Panc1 (cell line): ENCODE data around the gene TDRD1. TPM values are rescaled to one million over a fixed set of nuclear protein-coding genes. Genes with fewer than 3 reads are reported as not detected.

Experiments used
- ATAC-seq: fragments of 200-7000 bp; cut with Tn5 transposase; 2 replicates; pipeline ENCODE4 v1.9.1; 2020; ENCODE audit warnings: mild to moderate bottlenecking, moderate library complexity
- BruUV-seq: library from RNA; stranded (reverse); fragments of 400-500 nt; replicated peaks from 2 replicates; lab custom pipeline; 2021; lab: Mats Ljungman, UMichigan
- CTCF ChIA-PET: fragments of 300-600 bp; sonication (Branson Sonifier 250); formaldehyde crosslinking; loops from one replicate; lab custom pipeline; 2022; ENCODE audit warnings: antibody characterized with exemption; lab: Charles Lee
- POLR2A ChIA-PET: fragments of 300-600 bp; sonication (Branson Sonifier 250); formaldehyde crosslinking; loops from one replicate; lab custom pipeline; 2022; ENCODE audit warnings: antibody characterized with exemption; lab: Charles Lee
- DNase-seq: peaks from one replicate; pipeline ENCODE4 v3.0.0-alpha.2; 2010; ENCODE audit warnings: low read depth, low spot score
- H3K27ac ChIP-seq: 2 replicates; pipeline ENCODE4 v1.5.1; 2011; ENCODE audit warnings: mild to moderate bottlenecking, low read length, inconsistent platforms
- H3K27me3 ChIP-seq: fragments of 200-500 bp; sonication (Bioruptor generic); 2 replicates; pipeline ENCODE4 v1.6.0; 2014; ENCODE audit warnings: low read length, inconsistent platforms; ENCODE audit not compliant: control insufficient read depth, insufficient read depth
- H3K36me3 ChIP-seq: fragments of 200-500 bp; sonication (Bioruptor generic); 2 replicates; pipeline ENCODE4 v1.5.1; 2014; ENCODE audit warnings: inconsistent platforms, mild to moderate bottlenecking, low read length, moderate library complexity; ENCODE audit not compliant: control insufficient read depth, insufficient read depth
- H3K4me1 ChIP-seq: 2 replicates; pipeline ENCODE4 v1.5.1; 2011; ENCODE audit warnings: inconsistent platforms, mild to moderate bottlenecking, low read length, moderate library complexity; ENCODE audit not compliant: control insufficient read depth, insufficient read depth
- H3K4me3 ChIP-seq, 2 experiments: 2 replicates each; pipeline ENCODE4 v1.5.1; 2011 to 2012; ENCODE audit warnings: low read depth in 2 of 2, low read length in 2 of 2, mild to moderate bottlenecking in 2 of 2, inconsistent platforms in 1 of 2, moderate library complexity in 1 of 2
- H3K9me3 ChIP-seq: fragments of 200-500 bp; sonication (Bioruptor generic); 2 replicates; pipeline ENCODE4 v1.5.1; 2014; ENCODE audit warnings: low read depth, mild to moderate bottlenecking, inconsistent platforms, low read length, moderate library complexity; ENCODE audit not compliant: control insufficient read depth, insufficient read depth
- CTCF ChIP-seq: fragments of 450-650 bp; IDR thresholded peaks from 2 replicates; pipeline ENCODE4 v1.5.1; 2017; ENCODE audit warnings: mild to moderate bottlenecking
- POLR2AphosphoS5 ChIP-seq: IDR thresholded peaks from 2 replicates; pipeline ENCODE4 v1.6.1; 2012; ENCODE audit warnings: mild to moderate bottlenecking, low read depth, low read length, moderate library complexity
- REST ChIP-seq, 2 experiments: IDR thresholded peaks; 2 replicates each; pipeline ENCODE4 v1.6.1; 2011 to 2012; ENCODE audit warnings: low read depth in 2 of 2, control low read depth in 1 of 2, low read length in 1 of 2, mild to moderate bottlenecking in 1 of 2, moderate library complexity in 1 of 2; ENCODE audit not compliant: insufficient read depth in 1 of 2
- SIN3A ChIP-seq: IDR thresholded peaks from 2 replicates; pipeline ENCODE4 v1.6.1; 2012; ENCODE audit warnings: low read depth, mild to moderate bottlenecking, low read length, moderate library complexity, borderline replicate concordance; ENCODE audit not compliant: insufficient read depth
- TCF7L2 ChIP-seq: IDR thresholded peaks from 2 replicates; pipeline ENCODE4 v1.6.1; 2011; ENCODE audit warnings: mild to moderate bottlenecking, low read depth, low read length, inconsistent platforms
- in situ Hi-C: cut with HindIII; loops from 2 replicates; pipeline ENCODE4 v1.10.0; 2016; ENCODE audit warnings: low sequenced_read_pairs, low pct_unique_long_range_greater_than_20kb
- intact Hi-C: fragments of 100-400 bp; cut with micrococcal nuclease; formaldehyde crosslinking; loops from one replicate; pipeline ENCODE4 v1.10.0; 2022; ENCODE audit not compliant: unreplicated experiment
- total RNA-seq: library from RNA; stranded (reverse); gene quantifications from one replicate; pipeline ENCODE4 v1.2.1, GENCODE V29; 2021; ENCODE audit not compliant: unreplicated experiment

The TDRD1 gene
- total RNA-seq, 1 experiment from 2014 or later = not detected

- CTCF ChIA-PET = interaction anchor here (0.6 kb wide), 1 partner anchor 1687 kb away, joined by 3 read pairs; no protein-coding TSS in a partner anchor
- Histone ChIP-seq H3K4me1 (no peaks in the 10 kb centered on the region), H3K27ac (no peak overlapping the region), H3K36me3 (no peaks in the 10 kb centered on the region), H3K4me3 (no peak overlapping the region), H3K27me3 (peaks cover 22% of the 10 kb centered on the region), H3K9me3 (no peaks in the 10 kb centered on the region)
- POLR2A ChIA-PET = no interaction called here
- in situ Hi-C loops (no loop called here), intact Hi-C loops (no loop called here)
- ATAC-seq = no peak
- DNase-seq = no peak
- no TSS peak for BruUV-seq
- TF ChIP-seq REST (IDR thresholded peaks at IDR 0.05; ENCODE audit: insufficient read depth in 1 of 2, low read depth in 2 of 2, low read length in 1 of 2) = no peak
- no peak for TF ChIP-seq CTCF
- TF ChIP-seq SIN3A = no peak
- no peak for TF ChIP-seq TCF7L2
Observed at GRCh38 chr10:114207349-114207748, 28.2 kb downstream of the TDRD1 start.

DNA sequence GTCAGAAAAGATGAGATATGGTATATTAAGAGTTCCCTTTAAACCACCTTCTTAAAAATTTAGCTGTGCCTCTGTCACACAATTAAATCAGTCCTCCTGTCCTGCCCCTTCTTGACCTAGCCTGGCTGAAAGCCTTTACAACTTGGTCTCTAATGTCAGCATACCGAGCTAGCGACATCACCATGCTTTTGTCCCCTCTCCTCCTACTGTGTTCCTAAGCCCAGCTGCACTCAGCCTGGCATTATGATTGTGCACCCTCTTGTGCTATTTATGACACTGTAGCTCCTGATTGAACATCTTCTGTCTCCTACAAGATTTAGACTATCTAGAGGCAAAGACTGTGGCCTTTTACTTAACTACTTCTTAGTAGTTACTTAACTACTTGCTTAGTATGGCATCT lies 29.2 kb downstream of the TDRD1 start:
- ATAC-seq = no peak
- H3K27ac ChIP-seq = no peak overlapping the region
- in situ Hi-C loops (no loop called here), intact Hi-C loops (no loop called here)
- H3K27me3 ChIP-seq = peaks cover 19% of the 10 kb centered on the region
- H3K9me3 ChIP-seq = no peaks in the 10 kb centered on the region
- CTCF ChIA-PET = no interaction called here
- BruUV-seq = no TSS peak
- no peaks in the 10 kb centered on the region for H3K4me1 ChIP-seq
- no peak for DNase-seq
- TF ChIP-seq SIN3A = no peak
- no peak overlapping the region for H3K4me3 ChIP-seq
- POLR2A ChIA-PET = no interaction called here
- no peaks in the 10 kb centered on the region for H3K36me3 ChIP-seq

DNA sequence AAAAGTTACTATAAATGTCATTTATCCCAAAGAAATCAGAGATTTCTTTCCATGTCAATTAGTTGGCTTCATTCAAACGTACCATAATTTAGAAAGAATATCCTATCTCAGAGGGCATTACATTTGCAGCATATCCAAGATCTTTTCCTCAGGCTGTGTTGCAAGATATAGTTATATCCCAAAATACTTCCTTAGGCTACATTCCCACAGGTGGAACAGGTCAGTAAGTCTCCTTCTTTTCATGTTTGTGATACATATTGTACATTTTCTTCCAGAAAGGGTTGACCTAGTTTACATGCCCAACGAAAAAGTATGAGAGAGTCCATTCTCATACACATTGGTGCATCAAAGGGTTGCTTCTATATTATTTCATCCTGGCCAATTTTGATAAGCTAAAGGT lies 33.0 kb downstream of the TDRD1 start:
- CTCF ChIA-PET = no interaction called here
- ATAC-seq = no peak

More for the DNA sequence above, 33.0 kb downstream of the TDRD1 start:
- Histone ChIP-seq H3K4me3 (no peak overlapping the region), H3K27me3 (peaks cover 21% of the 10 kb centered on the region), H3K9me3 (no peaks in the 10 kb centered on the region), H3K27ac (no peak overlapping the region), H3K4me1 (no peaks in the 10 kb centered on the region), H3K36me3 (no peaks in the 10 kb centered on the region)
- TF ChIP-seq CTCF (no peak), POLR2AphosphoS5 (no peak), REST (IDR thresholded peaks at IDR 0.05; ENCODE audit: insufficient read depth in 1 of 2, low read depth in 2 of 2, low read length in 1 of 2) (no peak), SIN3A (no peak), TCF7L2 (no peak)
- in situ Hi-C loops = no loop called here
- DNase-seq = no peak
- intact Hi-C loops = no loop called here
- no TSS peak for BruUV-seq
- POLR2A ChIA-PET = no interaction called here
